MM.1S (cell line): Measurements from ENCODE around the gene ELMO1.

Experiments
- DNase-seq: peaks from one replicate; pipeline ENCODE4 v3.0.0-alpha.2; 2015
- H2AFZ ChIP-seq: fragments of 300-600 bp; sonication (generic); 2 replicates; pipeline ENCODE4 v1.6.0; 2016; ENCODE audit warnings: antibody characterized with exemption, low read length
- H3F3A ChIP-seq: fragments of 300-600 bp; sonication (generic); 2 replicates; pipeline ENCODE4 v1.6.1; 2016; ENCODE audit warnings: mild to moderate bottlenecking, antibody characterized with exemption, low read length, moderate library complexity, mixed read lengths; ENCODE audit not compliant: insufficient read depth
- H3K27ac ChIP-seq: fragments of 300-600 bp; sonication (generic); 2 replicates; pipeline ENCODE4 v1.5.1; 2016; ENCODE audit warnings: mild to moderate bottlenecking, low read length
- H3K27me3 ChIP-seq: fragments of 300-600 bp; sonication (generic); replicated peaks from 2 replicates; pipeline ENCODE4 v1.6.0; 2016; ENCODE audit warnings: low read length; ENCODE audit not compliant: insufficient read depth
- H3K36me3 ChIP-seq: fragments of 300-600 bp; sonication (generic); replicated peaks from 2 replicates; pipeline ENCODE4 v1.6.1; 2016; ENCODE audit warnings: mild to moderate bottlenecking, low read length, mixed read lengths; ENCODE audit not compliant: insufficient read depth
- H3K4me1 ChIP-seq: fragments of 300-600 bp; sonication (generic); 2 replicates; pipeline ENCODE4 v1.6.1; 2016; ENCODE audit warnings: low read length, mixed read lengths
- H3K4me2 ChIP-seq: fragments of 300-600 bp; sonication (generic); 2 replicates; pipeline ENCODE4 v1.6.0; 2016; ENCODE audit warnings: low read depth, low read length
- H3K4me3 ChIP-seq: fragments of 300-600 bp; sonication (generic); 2 replicates; pipeline ENCODE4 v1.5.1; 2016; ENCODE audit warnings: low read length, mixed read lengths
- H3K79me2 ChIP-seq: fragments of 300-600 bp; sonication (generic); 2 replicates; pipeline ENCODE4 v1.6.1; 2016; ENCODE audit warnings: mixed run types, low read length, mixed read lengths
- H3K9ac ChIP-seq: fragments of 300-600 bp; sonication (generic); 2 replicates; pipeline ENCODE4 v1.6.1; 2016; ENCODE audit warnings: low read length, mixed read lengths
- H3K9me2 ChIP-seq: fragments of 300-600 bp; sonication (generic); replicated peaks from 2 replicates; pipeline ENCODE4 v1.6.1; 2016; ENCODE audit warnings: mild to moderate bottlenecking, low read length, mixed read lengths; ENCODE audit not compliant: insufficient read depth
- H3K9me3 ChIP-seq: fragments of 300-600 bp; sonication (generic); replicated peaks from 2 replicates; pipeline ENCODE4 v1.6.1; 2016; ENCODE audit warnings: mild to moderate bottlenecking, low read length, mixed read lengths; ENCODE audit not compliant: insufficient read depth
- H4K20me1 ChIP-seq: fragments of 300-600 bp; sonication (generic); 2 replicates; pipeline ENCODE4 v1.6.1; 2016; ENCODE audit warnings: mild to moderate bottlenecking, low read length, moderate library complexity, mixed read lengths; ENCODE audit not compliant: insufficient read depth
- CTCF ChIP-seq: fragments of 300-600 bp; sonication (generic); IDR thresholded peaks from 2 replicates; pipeline ENCODE4 v1.5.1; 2016; ENCODE audit warnings: antibody characterized with exemption, low read length, mixed read lengths
- EZH2 ChIP-seq: fragments of 300-600 bp; sonication (generic); optimal IDR thresholded peaks from 2 replicates; pipeline ENCODE3; 2017; ENCODE audit warnings: low read depth, mild to moderate bottlenecking, antibody characterized with exemption, low read length, mixed read lengths
- EZH2phosphoT487 ChIP-seq: fragments of 300-600 bp; sonication (generic); IDR thresholded peaks from 2 replicates; pipeline ENCODE4 v1.6.1; 2018; ENCODE audit warnings: antibody characterized with exemption, low read length

The ELMO1 gene

GRCh38 chr7:36961097-36961496 lies 487.6 kb downstream of the ELMO1 start:
- H4K20me1 ChIP-seq: no peaks in the 10 kb centered on the region
- H3K27me3 ChIP-seq: no peaks in the 10 kb centered on the region
- H3K9ac ChIP-seq: no peak overlapping the region
- H3K27ac ChIP-seq: no peak overlapping the region
- no peaks in the 10 kb centered on the region for H3K9me2 ChIP-seq
- DNase-seq: no peak
- H3K9me3 ChIP-seq: no peaks in the 10 kb centered on the region
- H3K4me2 ChIP-seq: peak overlapping the region; percentile 28; the same call in 1 of the 2 replicates
- H3F3A ChIP-seq: peaks cover 20% of the 10 kb centered on the region; the same call in 1 of the 2 replicates
- H2AFZ ChIP-seq: no peak overlapping the region
- no peak for TF ChIP-seq CTCF
- H3K36me3 ChIP-seq: no peaks in the 10 kb centered on the region
- peaks cover 21% of the 10 kb centered on the region for H3K79me2 ChIP-seq
- H3K4me3 ChIP-seq: no peak overlapping the region
- peaks cover 42% of the 10 kb centered on the region for H3K4me1 ChIP-seq

- Histone ChIP-seq H3K79me2 (peaks cover 29% of the 10 kb centered on the region), H3K27me3 (no peaks in the 10 kb centered on the region), H3K4me1 (peaks cover 42% of the 10 kb centered on the region), H3K4me3 (no peak overlapping the region), H3K9me3 (no peaks in the 10 kb centered on the region), H3K36me3 (no peaks in the 10 kb centered on the region), H4K20me1 (no peaks in the 10 kb centered on the region), H3K9ac (no peak overlapping the region), H2AFZ (no peak overlapping the region), H3K9me2 (no peaks in the 10 kb centered on the region), H3K4me2 (no peak overlapping the region), H3F3A (peaks cover 20% of the 10 kb centered on the region; the same call in 1 of the 2 replicates), H3K27ac (no peak overlapping the region)
- DNase-seq: no peak
- TF ChIP-seq EZH2: no peak
Measured at GRCh38 chr7:36960105-36960504, 488.6 kb downstream of the ELMO1 start.

GRCh38 chr7:36958111-36958733 lies 490.4 kb downstream of the ELMO1 start:
- H3K4me3 ChIP-seq: no peak overlapping the region
- H3K9me2 ChIP-seq: no peaks in the 10 kb centered on the region
- no peaks in the 10 kb centered on the region for H4K20me1 ChIP-seq
- no peaks in the 10 kb centered on the region for H3K9me3 ChIP-seq
- no peaks in the 10 kb centered on the region for H3K36me3 ChIP-seq
- H3K4me1 ChIP-seq: peaks cover 42% of the 10 kb centered on the region
- peaks cover 20% of the 10 kb centered on the region; the same call in 1 of the 2 replicates for H3F3A ChIP-seq
- peak overlapping the region; percentile 44; the same call in 1 of the 2 replicates for H3K27ac ChIP-seq
- peaks cover 41% of the 10 kb centered on the region for H3K79me2 ChIP-seq
- H3K4me2 ChIP-seq: peak overlapping the region; percentile 63
- TF ChIP-seq EZH2: no peak
- no peak for TF ChIP-seq EZH2phosphoT487
- TF ChIP-seq CTCF: no peak
- H3K27me3 ChIP-seq: no peaks in the 10 kb centered on the region
- no peak overlapping the region for H3K9ac ChIP-seq
- no peak for DNase-seq
- no peak overlapping the region for H2AFZ ChIP-seq

- Histone ChIP-seq H3K9me3 (no peaks in the 10 kb centered on the region), H3K4me2 (peak overlapping the region; percentile 63)
Measured at GRCh38 chr7:36957620-36958019, 491.0 kb downstream of the ELMO1 start.

More at GRCh38 chr7:36957620-36958019, 491.0 kb downstream of the ELMO1 start:
- H3K36me3 ChIP-seq: no peaks in the 10 kb centered on the region
- TF ChIP-seq CTCF (no peak), EZH2phosphoT487 (no peak), EZH2 (no peak)
- H3K9me2 ChIP-seq: no peaks in the 10 kb centered on the region
- H2AFZ ChIP-seq: no peak overlapping the region
- H3K9ac ChIP-seq: no peak overlapping the region
- peaks cover 20% of the 10 kb centered on the region; the same call in 1 of the 2 replicates for H3F3A ChIP-seq
- H3K27me3 ChIP-seq: no peaks in the 10 kb centered on the region
- H3K4me3 ChIP-seq: no peak overlapping the region
- no peaks in the 10 kb centered on the region for H4K20me1 ChIP-seq
- peak; percentile 71 for DNase-seq
- H3K79me2 ChIP-seq: peaks cover 41% of the 10 kb centered on the region
- H3K27ac ChIP-seq: peak overlapping the region; percentile 44; the same call in 1 of the 2 replicates
- peaks cover 42% of the 10 kb centered on the region for H3K4me1 ChIP-seq
